GM13976 (cell line): ENCODE results near the gene ADAMTS19.

Experiments
- DNase-seq: peaks from one replicate; pipeline ENCODE4 v3.0.0; 2012; ENCODE audit warnings: low spot score
- CTCF ChIP-seq: IDR thresholded peaks from 2 replicates; pipeline ENCODE4 v1.5.1; 2012; ENCODE audit warnings: borderline replicate concordance, mild to moderate bottlenecking; ENCODE audit not compliant: insufficient read depth; ENCODE audit errors: extremely low read depth, missing control alignments, control extremely low read depth
- in situ Hi-C: fragments of 300-500 bp; cut with MboI; formaldehyde crosslinking; loops from one replicate; pipeline ENCODE4 v1.12.0; 2022; ENCODE audit warnings: low sequenced_read_pairs, mixed read lengths, inconsistent platforms; ENCODE audit not compliant: unreplicated experiment

ADAMTS19 gene, protein sequence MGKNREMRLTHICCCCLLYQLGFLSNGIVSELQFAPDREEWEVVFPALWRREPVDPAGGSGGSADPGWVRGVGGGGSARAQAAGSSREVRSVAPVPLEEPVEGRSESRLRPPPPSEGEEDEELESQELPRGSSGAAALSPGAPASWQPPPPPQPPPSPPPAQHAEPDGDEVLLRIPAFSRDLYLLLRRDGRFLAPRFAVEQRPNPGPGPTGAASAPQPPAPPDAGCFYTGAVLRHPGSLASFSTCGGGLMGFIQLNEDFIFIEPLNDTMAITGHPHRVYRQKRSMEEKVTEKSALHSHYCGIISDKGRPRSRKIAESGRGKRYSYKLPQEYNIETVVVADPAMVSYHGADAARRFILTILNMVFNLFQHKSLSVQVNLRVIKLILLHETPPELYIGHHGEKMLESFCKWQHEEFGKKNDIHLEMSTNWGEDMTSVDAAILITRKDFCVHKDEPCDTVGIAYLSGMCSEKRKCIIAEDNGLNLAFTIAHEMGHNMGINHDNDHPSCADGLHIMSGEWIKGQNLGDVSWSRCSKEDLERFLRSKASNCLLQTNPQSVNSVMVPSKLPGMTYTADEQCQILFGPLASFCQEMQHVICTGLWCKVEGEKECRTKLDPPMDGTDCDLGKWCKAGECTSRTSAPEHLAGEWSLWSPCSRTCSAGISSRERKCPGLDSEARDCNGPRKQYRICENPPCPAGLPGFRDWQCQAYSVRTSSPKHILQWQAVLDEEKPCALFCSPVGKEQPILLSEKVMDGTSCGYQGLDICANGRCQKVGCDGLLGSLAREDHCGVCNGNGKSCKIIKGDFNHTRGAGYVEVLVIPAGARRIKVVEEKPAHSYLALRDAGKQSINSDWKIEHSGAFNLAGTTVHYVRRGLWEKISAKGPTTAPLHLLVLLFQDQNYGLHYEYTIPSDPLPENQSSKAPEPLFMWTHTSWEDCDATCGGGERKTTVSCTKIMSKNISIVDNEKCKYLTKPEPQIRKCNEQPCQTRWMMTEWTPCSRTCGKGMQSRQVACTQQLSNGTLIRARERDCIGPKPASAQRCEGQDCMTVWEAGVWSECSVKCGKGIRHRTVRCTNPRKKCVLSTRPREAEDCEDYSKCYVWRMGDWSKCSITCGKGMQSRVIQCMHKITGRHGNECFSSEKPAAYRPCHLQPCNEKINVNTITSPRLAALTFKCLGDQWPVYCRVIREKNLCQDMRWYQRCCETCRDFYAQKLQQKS

DNA sequence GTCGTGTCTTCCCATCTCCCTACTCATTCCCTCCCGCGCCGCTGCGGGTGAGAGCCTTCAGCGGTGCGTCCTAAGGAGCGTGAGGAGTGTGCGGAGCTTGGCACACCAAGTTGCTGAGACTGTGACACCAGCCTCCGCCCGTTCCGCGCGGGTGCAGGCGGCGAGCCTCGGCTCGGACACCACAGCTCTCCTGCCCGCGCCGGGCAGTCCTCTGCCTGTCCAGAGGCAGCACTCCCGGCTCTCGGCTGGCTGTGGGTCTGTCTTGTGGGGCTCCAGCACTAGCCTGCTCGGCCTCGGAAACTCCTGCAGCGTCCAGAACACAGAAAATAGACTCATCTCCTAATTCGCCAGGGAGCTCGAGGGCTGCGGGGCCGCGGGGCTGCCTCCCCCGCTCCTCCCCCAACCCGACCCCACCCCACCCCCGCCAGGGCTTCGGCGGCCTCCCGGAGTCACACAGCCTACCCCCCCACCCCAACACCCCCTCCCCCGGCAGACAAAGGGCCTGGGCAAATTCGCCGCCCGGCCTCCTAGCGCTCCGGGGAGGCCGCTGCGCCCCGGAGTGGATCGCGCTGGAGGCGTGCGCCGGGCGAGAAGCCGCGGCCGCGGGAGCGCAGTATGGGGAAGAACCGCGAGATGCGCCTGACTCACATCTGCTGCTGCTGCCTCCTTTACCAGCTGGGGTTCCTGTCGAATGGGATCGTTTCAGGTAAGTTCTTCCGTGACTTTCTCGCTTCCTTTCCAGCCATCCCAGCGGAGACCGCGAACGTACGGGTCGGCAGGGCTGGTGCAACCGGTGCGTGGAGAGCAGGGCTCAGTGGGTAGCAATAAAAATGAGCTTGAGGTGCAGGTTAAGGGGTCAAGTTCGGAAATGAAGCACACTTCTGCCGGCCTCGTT is at the start of gene ADAMTS19:
Gene ADAMTS19 (plus strand): TSS at position 522 of the 895 bp plus-strand sequence. CDS start 94 bp downstream, at position 616.
- DNase-seq, result peak; percentile 43
- TF ChIP-seq CTCF, result no peak
- in situ Hi-C loops, result no loop called here

GRCh38 chr5:129410488-129410887 is 49.6 kb upstream of the ADAMTS19 start:
- DNase-seq, result no peak
- TF ChIP-seq CTCF, result no peak
- in situ Hi-C loops, result no loop called here

- TF ChIP-seq CTCF, result no peak
- in situ Hi-C loops, result no loop called here
- no peak for DNase-seq
Measured at GRCh38 chr5:129412721-129413120, 47.4 kb upstream of the ADAMTS19 start.

DNA sequence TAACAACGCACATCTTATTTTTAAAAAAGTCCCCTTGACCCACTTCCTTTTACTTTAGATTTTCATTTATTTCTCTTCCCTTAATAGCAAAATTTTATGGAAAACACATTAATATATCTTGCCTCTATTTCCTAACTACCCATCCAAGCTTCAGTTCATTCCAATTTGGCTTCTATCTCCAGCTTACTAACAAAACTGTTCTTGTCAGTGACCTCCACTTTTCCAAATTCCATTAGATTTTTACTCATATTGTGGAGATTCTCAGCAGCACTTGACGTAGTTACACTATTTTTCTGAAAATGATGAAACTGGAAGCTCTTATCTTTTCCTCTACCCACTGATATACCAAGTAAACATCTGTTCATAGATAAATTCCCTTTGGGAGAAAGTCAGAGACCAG is 46.5 kb upstream of the ADAMTS19 start:
- DNase-seq, result no peak
- no peak for TF ChIP-seq CTCF
- in situ Hi-C loops, result no loop called here

- DNase-seq, result no peak
- no peak for TF ChIP-seq CTCF
- in situ Hi-C loops, result no loop called here
Measured at GRCh38 chr5:129419292-129419691, 40.8 kb upstream of the ADAMTS19 start.

- DNase-seq, result no peak
- in situ Hi-C loops, result no loop called here
- no peak for TF ChIP-seq CTCF
Measured at GRCh38 chr5:129425031-129425430, 35.1 kb upstream of the ADAMTS19 start.
